ENCODE measurements around the gene MROH2A.

The MROH2A gene

DNA sequence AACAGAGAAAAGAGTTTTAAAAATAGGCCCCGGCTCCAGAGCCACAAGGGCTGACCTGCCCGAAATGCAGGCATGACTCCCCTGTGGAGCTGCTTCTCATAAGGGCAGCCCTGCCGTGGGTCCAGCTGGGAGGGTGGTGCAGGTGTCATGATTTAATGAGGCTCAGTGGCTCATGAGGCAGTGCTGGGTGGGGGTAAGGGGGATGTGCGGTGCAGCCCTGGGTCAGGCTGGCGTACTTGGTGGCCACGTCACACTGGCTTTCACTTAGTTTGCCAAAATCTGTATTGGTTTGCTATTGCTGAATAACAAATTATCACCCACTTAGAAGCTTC, 42.6 kb downstream of the MROH2A start:
- DNase-seq: no peak

DNA sequence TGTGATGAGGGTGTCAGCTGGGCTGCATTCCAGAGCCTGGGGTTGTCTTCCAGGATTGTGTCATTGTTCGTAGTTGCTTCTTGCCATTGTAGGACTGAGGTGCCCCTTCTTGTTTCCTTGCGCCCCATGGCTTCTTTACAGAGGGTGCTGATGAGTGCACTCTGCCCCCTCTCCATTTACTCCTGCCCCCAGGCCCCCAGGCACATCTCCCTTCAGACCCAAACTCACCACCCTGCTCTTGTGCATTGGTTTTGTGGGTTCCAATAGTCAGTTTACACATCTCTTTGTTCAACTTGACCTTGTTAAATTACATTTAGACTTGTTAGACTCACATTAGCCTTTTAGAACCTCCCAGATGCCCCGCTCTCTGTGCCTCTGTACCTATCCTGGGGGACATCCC, 43.1 kb downstream of the MROH2A start:
- DNase-seq: no peak

DNA sequence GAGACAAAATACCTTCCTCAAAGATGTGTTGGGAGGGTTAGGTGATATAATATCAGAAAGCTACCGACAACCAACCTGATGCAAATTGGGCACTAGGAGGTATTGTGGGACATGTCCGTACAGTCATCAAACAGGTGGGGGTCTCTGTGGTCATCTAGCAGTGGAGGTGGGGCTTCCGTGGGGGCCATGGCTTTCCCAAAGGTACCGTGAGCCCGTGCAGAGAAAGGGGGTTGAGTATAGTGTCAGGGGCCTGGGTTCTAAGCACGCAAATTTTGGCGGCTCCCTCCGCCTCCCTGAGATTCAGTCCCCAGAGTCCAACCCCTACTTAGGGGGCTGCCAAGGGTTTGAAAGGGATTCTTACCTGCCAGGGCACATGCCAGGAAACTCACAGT, 43.6 kb downstream of the MROH2A start:
- DNase-seq: no peak

DNA sequence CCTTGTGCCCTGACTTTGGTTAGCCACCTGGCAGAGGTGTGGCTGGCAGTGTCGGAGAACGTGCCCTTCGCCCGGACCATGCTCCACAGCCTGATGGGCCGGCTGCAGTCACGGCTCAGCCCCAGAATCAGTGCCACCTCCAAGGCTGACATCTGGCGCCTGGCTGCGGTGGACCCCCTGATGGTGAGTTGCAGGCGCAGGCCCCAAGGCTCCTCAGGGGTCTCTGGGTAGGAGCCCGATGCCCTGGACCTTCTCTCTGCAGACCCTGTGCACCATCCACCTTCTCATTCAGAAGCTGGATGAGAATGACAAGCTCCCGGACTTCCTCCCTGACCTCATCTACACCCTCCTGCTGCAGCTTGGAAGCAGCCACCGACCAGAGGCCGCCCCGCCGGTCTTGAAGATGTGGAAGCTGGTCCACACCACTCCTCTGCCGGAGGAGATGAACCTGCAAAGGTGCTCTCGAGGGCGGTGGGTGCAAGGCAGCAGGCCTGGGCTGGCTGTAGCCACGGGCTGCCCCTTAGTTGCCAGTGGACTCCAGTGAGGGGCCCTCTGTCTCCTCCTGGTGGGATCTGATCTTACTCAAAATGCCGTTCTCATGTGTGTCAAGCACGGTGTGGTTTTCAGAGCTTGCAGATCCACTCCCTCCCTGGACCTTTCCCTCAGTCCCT, 44.1 kb downstream of the MROH2A start:
- no peak for DNase-seq

DNA sequence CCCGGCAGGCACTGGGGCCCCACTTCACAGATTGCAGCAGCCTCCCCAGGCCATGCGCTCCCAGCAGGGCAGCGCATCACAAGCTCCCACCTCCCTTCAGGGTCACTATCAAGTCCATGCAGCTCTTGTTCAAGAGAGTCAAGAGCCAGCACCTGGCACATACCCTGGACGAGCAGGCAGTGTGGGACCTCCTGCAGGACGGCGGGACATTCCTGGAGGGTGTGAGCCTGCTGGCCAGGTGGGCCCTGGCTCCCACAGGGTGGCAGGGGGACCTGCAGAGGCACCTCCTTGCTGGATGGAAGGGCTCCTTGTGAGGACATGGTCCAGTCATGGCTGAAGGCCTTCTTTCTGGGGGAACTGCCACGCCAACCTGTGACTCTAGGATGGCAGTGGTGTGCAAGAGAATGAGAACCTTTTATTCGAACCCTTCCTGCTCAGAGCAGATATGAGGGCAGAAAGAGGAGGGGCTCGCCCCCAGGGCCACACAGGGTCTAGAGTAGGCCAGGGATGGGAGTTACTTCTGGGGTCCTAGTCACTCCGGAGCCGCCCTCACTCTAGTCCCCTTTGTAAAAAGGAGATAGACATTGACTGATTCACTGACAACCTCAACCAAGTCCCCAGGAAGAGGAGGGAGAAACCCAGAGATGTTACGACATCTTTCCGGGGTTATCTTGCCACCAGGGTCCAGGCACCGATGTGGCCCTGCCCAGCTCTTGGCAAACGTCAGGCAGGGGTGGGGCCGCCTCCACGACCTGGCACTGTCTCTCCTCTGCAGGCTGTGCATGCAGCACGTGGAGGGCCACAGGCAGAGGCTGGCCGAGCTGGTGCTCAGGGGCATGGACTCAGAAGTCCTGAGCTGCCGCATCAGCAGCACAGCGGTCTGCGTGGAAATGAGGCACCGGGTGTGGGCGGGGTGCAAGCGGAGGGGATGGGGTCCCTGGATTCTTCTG, 44.9 kb downstream of the MROH2A start:
- DNase-seq: no peak

DNA sequence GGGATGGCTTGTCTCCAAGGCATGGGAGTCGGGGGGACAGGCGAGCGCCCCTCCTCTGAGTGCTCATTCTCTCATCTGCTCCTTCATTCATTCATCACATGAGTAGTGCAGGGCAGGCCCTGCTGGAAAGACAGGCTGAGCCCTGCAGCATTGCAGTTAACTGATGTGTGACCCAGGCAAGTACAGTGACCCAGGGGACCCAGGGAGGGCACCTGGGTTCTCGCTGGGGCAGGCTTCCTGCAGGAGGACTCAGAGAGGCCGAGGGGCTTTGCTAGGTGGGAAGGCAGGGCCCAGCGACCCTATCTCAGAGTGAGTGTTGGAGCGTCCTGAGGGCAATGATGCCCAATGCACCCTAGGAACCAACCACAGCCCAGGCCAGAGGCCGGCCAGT, 45.6 kb downstream of the MROH2A start:
- DNase-seq: no peak

DNA sequence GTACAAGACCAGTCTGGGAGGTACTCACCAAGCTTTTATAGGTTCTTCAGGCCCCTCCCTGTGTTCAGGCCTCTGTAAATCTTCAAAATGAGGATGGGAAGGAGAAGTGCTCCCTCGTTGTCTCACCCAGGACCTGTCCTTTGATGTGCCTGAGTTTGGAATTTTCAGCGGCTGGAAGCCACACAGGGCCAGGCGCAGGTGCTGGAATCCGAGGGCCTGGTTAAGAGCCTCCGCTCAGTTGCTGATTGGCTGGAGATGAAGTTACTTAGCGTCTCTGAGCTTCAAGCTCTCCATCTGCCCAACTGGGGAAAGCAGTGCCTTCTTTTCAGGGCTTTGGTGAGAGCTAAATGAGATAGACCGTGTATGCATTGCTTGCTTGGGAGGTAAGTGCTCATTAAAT, 46.2 kb downstream of the MROH2A start:
- DNase-seq: no peak

DNA sequence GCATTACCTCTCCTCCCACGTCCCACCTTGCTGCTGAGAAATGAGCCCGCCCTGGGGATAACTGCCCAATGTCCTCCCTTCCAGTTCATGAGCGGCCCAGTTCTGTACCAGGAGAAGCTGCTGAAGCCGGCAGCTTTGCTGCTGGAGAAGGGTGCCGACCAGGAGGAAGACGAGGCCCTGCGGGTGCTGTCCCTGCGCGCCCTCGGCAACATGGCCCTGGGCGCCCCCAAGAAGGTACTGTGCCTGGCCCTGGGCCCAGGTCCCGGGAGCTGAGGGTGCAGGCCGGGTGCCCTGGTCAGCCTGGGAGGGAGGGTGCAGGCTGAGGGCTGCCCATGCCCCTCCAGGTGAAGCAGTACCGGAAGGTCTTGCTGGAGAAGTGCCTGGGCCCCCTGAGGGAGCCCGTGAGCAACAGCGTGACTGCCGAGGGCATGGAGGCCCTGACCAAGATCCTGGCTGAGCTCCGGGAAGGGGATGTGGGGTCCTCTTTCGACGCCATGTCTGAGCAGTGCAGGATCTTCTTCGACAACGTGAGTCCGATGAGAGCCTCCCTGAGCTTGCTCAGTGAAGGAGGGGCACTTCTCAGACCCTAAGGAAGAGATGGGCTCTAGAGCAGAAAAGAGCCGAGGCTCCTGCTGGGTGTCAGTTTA, 50.5 kb downstream of the MROH2A start:
- no peak for DNase-seq

DNA sequence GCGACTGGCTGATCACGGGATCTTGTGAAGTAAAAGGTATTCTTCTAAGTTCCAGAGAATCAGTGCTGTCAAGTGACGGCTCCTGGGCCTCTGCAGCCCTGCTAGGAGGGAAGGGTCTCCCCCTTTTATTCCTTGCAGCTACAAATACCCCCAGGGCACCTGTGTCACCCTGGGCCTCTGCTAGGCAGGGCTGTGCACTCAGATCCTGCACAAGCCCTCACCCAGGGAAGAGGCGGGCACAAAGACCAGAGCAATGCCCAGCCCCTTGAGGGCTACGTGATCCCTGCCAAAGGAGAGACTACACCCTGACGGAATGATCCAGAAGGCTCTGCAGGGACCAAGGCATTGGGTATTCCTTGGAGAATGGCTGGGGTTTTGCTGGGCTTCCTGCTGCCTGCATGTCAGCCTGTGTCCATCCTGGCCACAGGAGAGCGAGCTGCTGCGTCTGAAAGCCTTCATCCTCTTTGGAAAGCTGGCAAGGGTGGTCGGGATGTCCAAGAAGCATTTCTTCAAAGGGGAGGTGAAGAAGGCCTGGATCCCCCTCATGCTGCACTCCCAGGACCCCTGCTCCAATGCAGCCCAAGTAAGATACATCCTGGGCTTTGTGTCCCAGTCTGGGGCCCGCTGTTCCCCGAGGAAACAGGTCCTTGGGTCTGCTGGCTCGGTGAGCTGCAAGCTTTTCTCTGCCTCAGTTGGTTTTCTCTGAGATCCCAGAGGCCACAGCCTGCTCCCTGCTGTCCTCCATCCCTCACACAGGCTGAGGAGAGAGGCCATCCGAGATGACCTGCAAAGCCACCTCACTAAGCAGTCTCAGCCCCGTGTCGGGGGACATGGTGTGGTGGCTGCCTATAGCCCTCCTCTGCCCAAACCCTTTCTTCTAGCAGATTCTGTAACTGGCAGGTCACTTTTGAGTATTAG, 51.3 kb downstream of the MROH2A start:
- no peak for DNase-seq

DNA sequence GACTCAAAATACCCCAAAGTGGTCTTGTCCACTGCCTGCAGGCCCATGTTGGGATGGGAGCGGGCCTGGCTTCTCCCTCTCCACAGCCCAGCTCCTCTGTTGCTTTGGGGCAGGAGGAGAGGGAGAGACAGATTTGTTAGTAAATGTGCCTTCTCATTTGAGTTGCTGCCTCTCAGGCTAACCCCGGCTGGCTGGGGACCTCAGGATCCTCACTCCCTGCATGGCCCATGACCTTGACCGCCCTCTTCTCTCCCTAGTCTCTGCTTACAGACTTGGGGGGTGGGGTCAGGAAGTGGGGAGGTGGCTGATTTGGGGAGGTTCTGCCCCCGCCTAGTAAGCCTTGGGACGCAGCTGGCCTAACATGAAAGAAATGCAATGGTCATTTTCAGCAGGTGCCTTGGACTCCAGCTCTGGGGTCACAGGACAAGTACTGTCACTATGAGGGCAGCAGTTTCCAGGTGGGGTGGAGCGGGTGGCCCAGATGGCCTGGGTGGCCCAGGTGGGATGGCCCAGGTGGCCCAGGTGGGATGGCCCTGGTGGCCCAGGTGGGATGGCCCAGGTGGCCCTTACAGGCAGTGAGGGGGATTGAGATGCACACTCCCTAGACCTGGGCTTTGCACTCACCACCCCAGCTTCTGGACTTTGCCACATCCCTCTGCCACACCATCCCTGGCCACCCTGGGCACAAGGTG, 52.1 kb downstream of the MROH2A start:
- no peak for DNase-seq

DNA sequence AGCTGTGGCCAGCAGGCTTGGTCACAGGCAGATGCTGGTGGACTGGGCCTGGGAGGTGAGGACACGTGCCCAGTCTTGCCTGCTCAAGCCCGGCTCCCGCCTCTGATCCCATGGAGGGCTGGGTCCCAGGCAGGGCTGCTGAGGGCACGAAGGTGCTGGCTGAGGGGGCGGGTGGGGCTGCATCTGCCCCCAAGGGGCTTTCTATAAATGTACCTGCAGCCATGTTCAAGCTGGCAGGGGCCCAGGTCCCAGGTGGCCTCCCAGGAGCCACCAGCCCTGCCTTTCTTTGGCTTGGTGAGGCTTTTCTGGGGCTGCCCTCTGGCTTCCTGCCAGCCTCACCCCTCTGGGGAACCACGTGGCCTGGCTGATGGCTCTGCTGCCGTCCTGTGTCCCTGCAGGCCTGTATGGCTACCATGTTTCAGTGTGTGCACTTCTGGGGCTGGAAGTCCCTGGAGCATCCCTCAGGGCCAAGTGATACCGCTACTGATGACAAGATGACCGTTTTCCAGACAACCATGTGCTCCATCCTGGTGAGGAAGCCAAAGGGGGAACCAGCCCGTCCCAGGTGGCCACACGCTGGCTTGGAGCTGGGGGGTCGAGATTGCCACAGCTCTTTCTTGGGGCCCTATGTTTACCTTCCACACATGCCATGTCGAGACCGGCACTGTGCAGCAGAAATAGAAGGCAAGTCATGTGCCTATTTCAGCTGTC, 53.0 kb downstream of the MROH2A start:
- no peak for DNase-seq

DNA sequence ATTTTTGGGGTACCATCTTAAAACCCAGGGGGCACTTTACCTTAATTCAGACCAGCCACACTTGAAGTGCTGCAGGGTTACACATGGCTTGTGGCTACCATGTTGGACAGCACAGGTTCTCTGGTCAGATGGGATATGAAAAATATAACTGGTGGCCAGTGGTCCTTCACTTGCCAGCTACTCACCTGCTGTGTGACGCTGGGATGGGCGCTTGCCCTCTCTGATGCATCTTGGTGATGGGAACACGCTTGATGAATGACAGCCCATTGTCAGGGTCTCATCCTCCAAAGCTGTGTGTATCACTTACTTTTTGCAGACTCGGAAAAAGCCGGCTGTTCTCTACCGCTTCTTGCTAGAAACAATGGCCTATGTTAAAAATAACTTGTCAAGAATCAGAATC, 53.7 kb downstream of the MROH2A start:
- no peak for DNase-seq

DNA sequence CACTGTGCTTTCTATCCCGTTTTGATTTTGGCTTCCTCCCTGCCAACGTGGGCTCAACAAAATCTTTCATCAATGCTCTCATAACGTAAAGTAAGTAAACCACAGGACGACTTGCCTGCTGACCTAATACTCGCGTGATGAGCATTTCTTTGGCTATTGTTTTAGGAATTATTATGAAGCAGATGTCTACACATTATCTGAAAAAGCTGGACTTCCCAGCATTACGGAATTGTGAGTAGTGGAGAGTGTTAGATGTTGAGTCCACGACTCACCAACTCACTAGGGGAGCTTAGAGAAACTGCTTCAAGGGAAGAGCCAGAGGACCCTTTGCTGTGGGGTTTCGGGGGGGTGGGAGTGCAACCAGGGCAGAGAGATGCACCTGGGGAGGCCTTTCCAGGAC, 54.3 kb downstream of the MROH2A start:
- no peak for DNase-seq

DNA sequence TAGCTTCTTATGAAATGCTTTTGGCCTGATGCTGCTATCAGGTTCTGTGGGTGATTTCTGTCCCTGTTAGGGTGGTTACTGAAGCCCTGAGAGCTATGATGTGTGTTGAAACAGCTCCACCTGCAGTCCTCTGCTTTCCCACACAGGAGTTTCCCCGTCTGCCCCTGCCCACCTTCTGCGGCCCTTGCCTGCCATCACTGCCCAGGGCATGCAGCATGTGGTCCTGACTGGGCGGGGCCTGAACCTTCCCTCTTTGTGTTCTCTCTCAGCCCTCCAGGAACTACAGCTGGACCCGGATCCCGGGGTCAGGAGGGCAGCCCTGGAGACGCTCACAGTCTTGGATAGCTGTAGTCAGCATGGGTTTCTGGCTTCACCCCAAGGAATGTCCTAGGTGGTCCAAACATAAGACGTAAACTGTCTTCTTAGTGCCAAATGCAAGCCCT, 54.8 kb downstream of the MROH2A start:
- DNase-seq: no peak

DNA sequence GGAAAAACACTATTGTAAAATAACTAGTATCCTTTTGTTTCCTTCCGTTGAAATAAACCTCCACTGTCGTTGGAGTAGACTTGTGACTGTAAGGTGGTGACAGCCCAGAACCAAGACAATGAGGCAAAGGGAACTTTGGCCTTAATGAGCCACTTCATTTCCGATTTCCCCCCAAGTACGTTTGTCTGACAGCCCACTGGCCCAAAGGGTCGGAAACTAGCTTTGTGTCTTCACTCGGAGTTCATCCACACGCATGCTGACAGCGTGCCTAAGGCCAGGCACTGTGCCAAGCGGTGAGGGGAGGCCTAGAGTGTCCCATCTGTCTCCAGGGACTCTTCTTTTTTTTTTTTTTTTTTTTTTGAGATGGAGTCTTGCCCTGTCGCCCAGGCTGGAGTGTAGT, 55.2 kb downstream of the MROH2A start:
- no peak for DNase-seq

DNA sequence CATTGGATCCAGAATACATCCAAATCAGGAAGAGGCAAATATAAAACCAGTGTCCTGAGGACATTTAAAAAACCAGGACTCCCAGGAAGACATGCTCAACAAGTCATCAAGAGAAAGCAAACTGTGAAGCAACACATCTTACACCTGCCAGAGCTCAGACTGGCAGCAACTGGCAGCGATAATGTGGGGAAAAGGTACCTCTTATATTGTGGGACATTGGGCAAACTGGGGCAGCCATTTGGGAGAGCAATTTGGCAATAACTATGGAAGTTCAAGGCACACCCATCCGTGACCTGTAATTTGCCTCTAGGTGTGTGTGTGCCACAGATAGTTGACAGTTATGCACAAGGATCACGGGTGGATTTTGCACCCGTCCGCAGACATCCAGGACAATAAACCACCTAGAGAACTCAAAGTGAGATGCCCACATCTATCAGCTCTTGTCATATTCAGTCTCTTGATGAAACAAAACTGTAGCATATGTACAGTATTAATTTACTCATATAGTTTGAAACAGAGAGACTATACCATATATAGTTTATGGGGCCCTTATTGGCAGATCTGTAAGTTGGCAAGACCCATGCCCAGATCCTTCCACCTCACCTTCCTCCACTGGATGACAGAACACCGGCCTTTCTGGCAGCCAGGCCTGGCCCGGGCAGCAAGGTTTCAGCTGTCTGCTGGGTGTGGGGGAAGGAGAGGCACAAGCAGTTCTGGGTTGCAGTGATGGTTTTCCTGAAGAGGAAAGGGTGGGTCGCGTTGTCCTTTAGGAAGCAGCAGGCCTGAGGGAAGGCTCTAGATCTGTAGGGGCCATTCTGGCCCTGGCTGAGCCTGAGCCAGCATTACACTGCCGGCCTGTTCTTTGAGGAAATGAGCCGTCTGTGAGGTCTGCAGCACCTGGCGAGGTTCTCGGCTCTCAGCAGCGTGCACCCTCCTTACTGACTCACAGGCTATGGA, 57.4 kb downstream of the MROH2A start:
- no peak for DNase-seq

DNA sequence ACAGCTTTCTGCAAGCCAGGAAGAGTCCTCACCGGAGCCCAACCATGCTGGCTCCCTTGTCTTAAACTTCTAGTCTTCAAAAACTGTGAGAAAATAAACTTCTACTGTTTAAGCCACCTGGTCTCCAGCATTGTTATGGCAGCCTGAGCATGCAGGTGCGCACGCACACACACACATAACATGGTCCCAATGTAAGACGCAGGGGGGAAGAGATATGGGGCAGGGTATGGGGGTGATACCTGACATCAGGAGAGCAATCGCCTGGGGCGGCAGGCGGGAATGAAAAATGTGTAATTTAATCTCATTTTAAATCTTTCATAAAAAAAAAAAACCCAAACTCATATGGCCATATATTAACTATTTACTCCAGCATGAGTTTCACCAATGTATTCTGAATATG, 58.2 kb downstream of the MROH2A start:
- no peak for DNase-seq

DNA sequence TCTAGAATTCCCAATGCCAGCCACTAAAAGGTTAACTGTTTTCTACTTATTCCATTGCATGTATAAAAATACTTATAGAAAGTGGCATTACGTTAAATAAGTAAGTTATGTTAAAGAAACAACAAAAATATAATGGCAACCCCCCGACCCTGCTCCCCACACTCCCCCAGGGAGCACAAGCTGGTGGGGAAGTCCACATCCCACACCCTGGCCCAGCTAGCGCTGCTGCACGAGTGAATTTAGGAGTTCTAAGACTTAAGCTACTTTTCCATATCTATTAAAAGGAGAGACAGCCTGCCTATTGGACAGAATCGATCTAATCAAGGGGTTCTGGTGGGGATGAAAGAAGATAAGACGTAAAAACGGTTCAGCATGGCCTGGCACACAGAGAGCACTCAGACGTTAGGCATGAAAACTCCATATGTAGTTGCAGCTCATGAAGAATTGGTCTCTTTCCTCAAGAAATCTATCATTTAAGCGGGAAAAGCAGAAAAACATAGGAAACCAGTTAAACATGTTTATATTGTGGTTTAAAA, 59.6 kb downstream of the MROH2A start:
- no peak for DNase-seq

DNA sequence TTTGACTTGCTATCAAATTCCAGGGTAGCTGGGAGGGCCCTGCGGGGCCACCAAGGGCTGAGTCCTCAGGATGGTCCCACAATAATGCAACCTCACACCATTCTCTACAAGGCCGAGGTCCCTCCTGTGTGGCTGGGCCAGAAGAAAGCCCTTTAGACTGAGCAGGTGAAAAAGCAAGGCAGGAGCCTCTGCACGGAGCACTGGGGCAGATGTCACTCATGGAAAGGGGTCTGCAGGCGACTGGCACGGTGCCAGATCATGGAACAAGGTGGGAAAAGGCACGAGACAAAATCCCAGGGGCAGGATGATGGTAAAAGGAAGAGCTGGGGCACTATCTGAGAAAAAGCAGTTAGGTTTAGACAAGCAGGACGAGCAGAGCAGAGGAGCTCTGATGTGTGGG, 60.1 kb downstream of the MROH2A start:
- no peak for DNase-seq
